Measurements from ENCODE around the gene IL23A. TPM values are rescaled to one million over a fixed set of nuclear protein-coding genes. Genes with fewer than 3 reads are reported as not detected.

The IL23A gene
- total and polyA plus RNA-seq, 2 of the 13 experiments (the other 11 are each of a cell fraction or from before 2014, with no cell fraction given) = 0.33 to 0.35 TPM

DNA sequence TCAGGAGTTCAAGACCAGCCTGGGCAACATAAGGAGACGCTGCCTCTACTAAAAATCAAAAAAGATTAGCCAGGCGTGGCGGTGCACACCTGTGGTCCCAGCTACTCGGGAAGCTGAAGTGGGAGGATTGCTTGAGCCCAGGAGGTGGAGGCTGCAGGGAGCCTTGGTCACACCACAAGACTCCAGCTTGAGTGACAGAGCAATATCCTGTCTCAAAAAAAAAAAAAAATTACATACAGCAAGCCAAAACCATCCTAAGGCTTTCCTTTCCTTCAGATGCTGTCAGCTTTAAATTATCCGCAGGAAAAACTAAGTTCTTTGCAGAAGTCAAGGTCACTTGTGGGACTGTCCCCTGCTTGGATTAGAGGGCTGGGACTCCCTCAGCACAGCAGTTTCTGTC lies 39.9 kb upstream of the IL23A start:
- Histone ChIP-seq H3K4me3 (replicated peaks in 1 of 3; ENCODE audit: insufficient read depth in 1 of 3, low read depth in 2 of 3, low read length in 3 of 3) (peak overlapping the region; percentile 76 to 97 (median 94); a peak in 5 of 6 replicates), H2AFZ (ENCODE audit: low read length) (no peak overlapping the region), H3K27me3 (ENCODE audit: control insufficient read depth in 1 of 2, insufficient read depth in 2 of 2, low read length in 2 of 2) (no peaks in the 10 kb centered on the region; a peak in 1 of 5 replicates), H3K9me3 (ENCODE audit: low read length) (no peaks in the 10 kb centered on the region), H4K20me1 (ENCODE audit: insufficient read depth, low read length) (no peaks in the 10 kb centered on the region; the same call in 1 of the 2 replicates), H3K27ac (ENCODE audit: extremely low read length, insufficient read depth, low read length) (peak overlapping the region; percentile 96), H3K4me2 (ENCODE audit: low read depth, low read length) (peak overlapping the region; percentile 77), H3K9ac (ENCODE audit: insufficient read depth, low read depth, low read length) (peak overlapping the region; percentile 86), H3K4me1 (ENCODE audit: insufficient read depth, low read length) (peaks cover 74% of the 10 kb centered on the region), H3K79me2 (ENCODE audit: insufficient read depth, low read length) (peaks cover 52% of the 10 kb centered on the region), H3K36me3 (replicated peaks in 1 of 2; ENCODE audit: control insufficient read depth in 1 of 2, insufficient read depth in 2 of 2, low read length in 2 of 2) (peaks cover 2 to 11% of the 10 kb centered on the region in 2 experiments; a peak in 2 of 5 replicates)
- in situ Hi-C loops (cut with HindIII; ENCODE audit: extremely low pct_ligation_motif_present, low pct_unique_long_range_greater_than_20kb) = no loop called here
- DNase-seq (ENCODE audit: low spot score) (no peak), FAIRE-seq (no peak), ATAC-seq (no peak)
- POLR2A ChIA-PET = interaction anchor here (0.8 to 2.8 kb wide), 10 partner anchors 9 to 181 kb away, joined by 3 to 16 read pairs (median 6); partner anchors contain the start of genes ANKRD52, COQ10A, ESYT1 and RNF41
- WGBS (ENCODE audit: low lambda C conversion rate) = 66% methylated on average over 5 of the region's 5 CpGs
- BruUV-seq (replicated peaks) = no TSS peak
- CTCF ChIA-PET (ENCODE audit: low intra/inter-chr PET ratio, low total read pairs) = no interaction called here
- TF ChIP-seq MED1 (CRISPR knock-in tag; IDR thresholded peaks at IDR 0.05) (no peak), ZNF564 (CRISPR knock-in tag; IDR thresholded peaks at IDR 0.05) (no peak)
- TF ChIP-seq, protein P1, sequence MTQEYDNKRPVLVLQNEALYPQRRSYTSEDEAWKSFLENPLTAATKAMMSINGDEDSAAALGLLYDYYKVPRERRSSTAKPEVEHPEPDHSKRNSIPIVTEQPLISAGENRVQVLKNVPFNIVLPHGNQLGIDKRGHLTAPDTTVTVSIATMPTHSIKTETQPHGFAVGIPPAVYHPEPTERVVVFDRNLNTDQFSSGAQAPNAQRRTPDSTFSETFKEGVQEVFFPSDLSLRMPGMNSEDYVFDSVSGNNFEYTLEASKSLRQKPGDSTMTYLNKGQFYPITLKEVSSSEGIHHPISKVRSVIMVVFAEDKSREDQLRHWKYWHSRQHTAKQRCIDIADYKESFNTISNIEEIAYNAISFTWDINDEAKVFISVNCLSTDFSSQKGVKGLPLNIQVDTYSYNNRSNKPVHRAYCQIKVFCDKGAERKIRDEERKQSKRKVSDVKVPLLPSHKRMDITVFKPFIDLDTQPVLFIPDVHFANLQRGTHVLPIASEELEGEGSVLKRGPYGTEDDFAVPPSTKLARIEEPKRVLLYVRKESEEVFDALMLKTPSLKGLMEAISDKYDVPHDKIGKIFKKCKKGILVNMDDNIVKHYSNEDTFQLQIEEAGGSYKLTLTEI (CRISPR knock-in tag; conservative IDR thresholded peaks at IDR 0.05) = no peak
- intact Hi-C loops (cut with micrococcal nuclease; ENCODE audit: unreplicated experiment) = no loop called here

DNA sequence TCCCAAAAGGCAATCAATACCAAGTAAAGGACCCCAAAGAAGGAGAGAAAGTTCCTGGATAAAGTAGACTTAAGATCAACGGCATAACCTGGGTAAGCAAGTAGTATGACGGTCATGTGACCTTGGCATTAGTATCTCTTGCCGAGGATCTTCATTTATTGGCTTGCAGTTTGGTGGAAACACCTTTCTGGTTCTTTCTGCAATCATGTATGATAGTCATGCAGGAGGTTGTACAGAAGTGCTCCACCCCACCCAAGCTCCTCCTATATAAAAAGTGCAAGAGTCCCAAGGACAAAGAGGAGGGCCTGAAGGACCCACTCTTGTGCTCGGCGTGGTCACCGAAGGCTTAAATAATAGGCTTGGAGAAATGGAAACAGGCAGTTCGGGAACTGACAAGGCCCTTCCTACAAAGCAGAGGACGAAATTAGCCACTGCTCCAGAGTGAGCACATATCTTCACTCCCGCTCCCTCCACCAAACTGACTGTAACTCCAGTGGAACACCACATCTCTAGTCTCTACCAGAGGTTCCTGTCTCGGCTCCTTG lies 39.3 kb upstream of the IL23A start:
- FAIRE-seq (peak; percentile 21), ATAC-seq (peak; percentile 1; the same call in 2 of the 3 replicates), DNase-seq (ENCODE audit: low spot score) (no peak)
- peak overlapping the region; percentile 86 for H3K9ac ChIP-seq (ENCODE audit: insufficient read depth, low read depth, low read length)
- peaks cover 47% of the 10 kb centered on the region for H3K79me2 ChIP-seq (ENCODE audit: insufficient read depth, low read length)
- no peaks in the 10 kb centered on the region for H3K9me3 ChIP-seq (ENCODE audit: low read length)
- no peaks in the 10 kb centered on the region; the same call in 1 of the 2 replicates for H4K20me1 ChIP-seq (ENCODE audit: insufficient read depth, low read length)
- peaks cover 2 to 13% of the 10 kb centered on the region in 2 experiments; a peak in 3 of 5 replicates for H3K36me3 ChIP-seq (replicated peaks in 1 of 2; ENCODE audit: control insufficient read depth in 1 of 2, insufficient read depth in 2 of 2, low read length in 2 of 2)
- peak overlapping the region; percentile 77 for H3K4me2 ChIP-seq (ENCODE audit: low read depth, low read length)
- ChIA-PET POLR2A (interaction anchor here (0.6 to 2.8 kb wide), 12 partner anchors 10 to 195 kb away, joined by 3 to 16 read pairs (median 4); partner anchors contain the start of genes ANKRD52, COQ10A, ESYT1 and PA2G4), CTCF (ENCODE audit: low intra/inter-chr PET ratio, low total read pairs) (no interaction called here)
- intact Hi-C loops (cut with micrococcal nuclease; ENCODE audit: unreplicated experiment) = no loop called here
- peaks cover 68% of the 10 kb centered on the region for H3K4me1 ChIP-seq (ENCODE audit: insufficient read depth, low read length)
- TSS peak; percentile 59 for BruUV-seq (replicated peaks)
- no peak overlapping the region for H2AFZ ChIP-seq (ENCODE audit: low read length)
- H3K27me3 ChIP-seq (ENCODE audit: control insufficient read depth in 1 of 2, insufficient read depth in 2 of 2, low read length in 2 of 2) = no peaks in the 10 kb centered on the region; a peak in 1 of 5 replicates
- peak overlapping the region; percentile 96 for H3K27ac ChIP-seq (ENCODE audit: extremely low read length, insufficient read depth, low read length)
- under 1% methylated on average over 8 of the region's 10 CpGs for WGBS (ENCODE audit: low lambda C conversion rate)
- in situ Hi-C loops (cut with HindIII; ENCODE audit: extremely low pct_ligation_motif_present, low pct_unique_long_range_greater_than_20kb) = no loop called here
- H3K4me3 ChIP-seq (replicated peaks in 1 of 3; ENCODE audit: insufficient read depth in 1 of 3, low read depth in 2 of 3, low read length in 3 of 3) = peak overlapping the region; percentile 76 to 97 (median 94)
- TF ChIP-seq, protein P2, sequence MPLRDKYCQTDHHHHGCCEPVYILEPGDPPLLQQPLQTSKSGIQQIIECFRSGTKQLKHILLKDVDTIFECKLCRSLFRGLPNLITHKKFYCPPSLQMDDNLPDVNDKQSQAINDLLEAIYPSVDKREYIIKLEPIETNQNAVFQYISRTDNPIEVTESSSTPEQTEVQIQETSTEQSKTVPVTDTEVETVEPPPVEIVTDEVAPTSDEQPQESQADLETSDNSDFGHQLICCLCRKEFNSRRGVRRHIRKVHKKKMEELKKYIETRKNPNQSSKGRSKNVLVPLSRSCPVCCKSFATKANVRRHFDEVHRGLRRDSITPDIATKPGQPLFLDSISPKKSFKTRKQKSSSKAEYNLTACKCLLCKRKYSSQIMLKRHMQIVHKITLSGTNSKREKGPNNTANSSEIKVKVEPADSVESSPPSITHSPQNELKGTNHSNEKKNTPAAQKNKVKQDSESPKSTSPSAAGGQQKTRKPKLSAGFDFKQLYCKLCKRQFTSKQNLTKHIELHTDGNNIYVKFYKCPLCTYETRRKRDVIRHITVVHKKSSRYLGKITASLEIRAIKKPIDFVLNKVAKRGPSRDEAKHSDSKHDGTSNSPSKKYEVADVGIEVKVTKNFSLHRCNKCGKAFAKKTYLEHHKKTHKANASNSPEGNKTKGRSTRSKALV (CRISPR knock-in tag; IDR thresholded peaks at IDR 0.05) = no peak
- TF ChIP-seq ZNF775 (CRISPR knock-in tag; IDR thresholded peaks at IDR 0.05; ENCODE audit: borderline replicate concordance) (no peak), SP2 (CRISPR knock-in tag; IDR thresholded peaks at IDR 0.05) (no peak), ZNF160 (CRISPR knock-in tag; IDR thresholded peaks at IDR 0.05) (0 out of 2 replicates have a peak, but pooled peaks have one; percentile 6)
- TF ChIP-seq, protein P3, sequence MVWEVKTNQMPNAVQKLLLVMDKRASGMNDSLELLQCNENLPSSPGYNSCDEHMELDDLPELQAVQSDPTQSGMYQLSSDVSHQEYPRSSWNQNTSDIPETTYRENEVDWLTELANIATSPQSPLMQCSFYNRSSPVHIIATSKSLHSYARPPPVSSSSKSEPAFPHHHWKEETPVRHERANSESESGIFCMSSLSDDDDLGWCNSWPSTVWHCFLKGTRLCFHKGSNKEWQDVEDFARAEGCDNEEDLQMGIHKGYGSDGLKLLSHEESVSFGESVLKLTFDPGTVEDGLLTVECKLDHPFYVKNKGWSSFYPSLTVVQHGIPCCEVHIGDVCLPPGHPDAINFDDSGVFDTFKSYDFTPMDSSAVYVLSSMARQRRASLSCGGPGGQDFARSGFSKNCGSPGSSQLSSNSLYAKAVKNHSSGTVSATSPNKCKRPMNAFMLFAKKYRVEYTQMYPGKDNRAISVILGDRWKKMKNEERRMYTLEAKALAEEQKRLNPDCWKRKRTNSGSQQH (CRISPR knock-in tag; IDR thresholded peaks at IDR 0.05; ENCODE audit: low read depth) = no peak

All from HepG2 (cell line).